CD14-positive monocyte (primary cell): ENCODE measurements around the gene NUP42. TPM values are rescaled to one million over a fixed set of nuclear protein-coding genes. Genes with fewer than 3 reads are reported as not detected.

ENCODE experiments used
- DNase-seq, 3 donors: peaks; one replicate each; pipeline ENCODE4 v3.0.0-alpha.2; 2011 to 2022
- H2AFZ ChIP-seq: 2 replicates; pipeline ENCODE4 v1.6.0; 2012; ENCODE audit warnings: mild to moderate bottlenecking, low read depth, low read length, inconsistent platforms; ENCODE audit not compliant: insufficient read depth, poor library complexity, severe bottlenecking
- H3K27ac ChIP-seq, 2 donors: 1 replicate in 1 of 2; 2 replicates in 1 of 2; pipeline ENCODE4 v1.5.1; 2012 to 2013; ENCODE audit warnings: low read length in 2 of 2, control low read depth in 1 of 2, inconsistent platforms in 1 of 2, low read depth in 1 of 2, mild to moderate bottlenecking in 1 of 2
- H3K27me3 ChIP-seq, 2 donors: one replicate each; pipeline versions ENCODE4 v1.6.0 to v1.6.1; 2011 to 2013; ENCODE audit warnings: low read length in 2 of 2; ENCODE audit not compliant: control insufficient read depth in 2 of 2, insufficient read depth in 2 of 2
- H3K36me3 ChIP-seq, 2 donors: replicated peaks in 1 of 2; 1 replicate in 1 of 2; 2 replicates in 1 of 2; pipeline versions ENCODE4 v1.5.1 to v1.6.1; 2012 to 2013; ENCODE audit warnings: low read length in 2 of 2, control low read depth in 1 of 2, inconsistent platforms in 1 of 2, mild to moderate bottlenecking in 1 of 2; ENCODE audit not compliant: insufficient read depth in 2 of 2, control insufficient read depth in 1 of 2
- H3K4me1 ChIP-seq, 2 donors: 1 replicate in 1 of 2; 2 replicates in 1 of 2; pipeline versions ENCODE4 v1.5.1 to v1.6.1; 2012 to 2013; ENCODE audit warnings: low read length in 2 of 2, control low read depth in 1 of 2, inconsistent platforms in 1 of 2, mild to moderate bottlenecking in 1 of 2, moderate library complexity in 1 of 2; ENCODE audit not compliant: insufficient read depth in 2 of 2, control insufficient read depth in 1 of 2
- H3K4me2 ChIP-seq: replicated peaks from 2 replicates; pipeline ENCODE3; 2012; ENCODE audit warnings: low read length, moderate library complexity, mild to moderate bottlenecking; ENCODE audit not compliant: poor library complexity, severe bottlenecking; ENCODE audit errors: extremely low read depth
- H3K4me3 ChIP-seq, 3 experiments: fragments of 200-600 bp in 1 of 3; sonication (generic) in 1 of 3; replicated peaks in 1 of 3; 1 replicate in 2 of 3; 2 replicates in 1 of 3; pipeline ENCODE4 v1.5.1; 2011 to 2013; ENCODE audit warnings: low read length in 3 of 3, mild to moderate bottlenecking in 3 of 3, control low read depth in 2 of 3, low read depth in 2 of 3, inconsistent platforms in 1 of 3, moderate library complexity in 1 of 3
- H3K79me2 ChIP-seq: 2 replicates; pipeline ENCODE4 v1.6.0; 2012; ENCODE audit warnings: mild to moderate bottlenecking, control low read depth, inconsistent platforms, low read length, moderate library complexity; ENCODE audit not compliant: insufficient read depth
- H3K9ac ChIP-seq: 2 replicates; pipeline ENCODE4 v1.6.0; 2017; ENCODE audit warnings: low read length, mild to moderate bottlenecking; ENCODE audit not compliant: insufficient read depth, poor library complexity, severe bottlenecking
- H3K9me3 ChIP-seq, 2 donors: replicated peaks in 1 of 2; 1 replicate in 1 of 2; 2 replicates in 1 of 2; pipeline versions ENCODE4 v1.5.1 to v1.6.1; 2012 to 2013; ENCODE audit warnings: low read length in 2 of 2, control low read depth in 1 of 2; ENCODE audit not compliant: control insufficient read depth in 1 of 2, insufficient read depth in 1 of 2
- H4K20me1 ChIP-seq: 2 replicates; pipeline ENCODE4 v1.6.0; 2012; ENCODE audit warnings: mild to moderate bottlenecking, low read length, control low read depth, moderate library complexity; ENCODE audit not compliant: insufficient read depth
- H3K27ac Mint-ChIP-seq, 7 donors: one replicate each; pipeline ENCODE4 v1.8.0; 2020; ENCODE audit warnings: mild to moderate bottlenecking in 7 of 7, mixed read lengths in 7 of 7, moderate library complexity in 6 of 7, inconsistent platforms in 2 of 7
- H3K27me3 Mint-ChIP-seq, 3 donors: one replicate each; pipeline ENCODE4 v1.8.0; 2021 to 2022; ENCODE audit warnings: low read depth in 3 of 3, mild to moderate bottlenecking in 3 of 3, mixed read lengths in 3 of 3, moderate library complexity in 3 of 3, inconsistent platforms in 1 of 3
- H3K36me3 Mint-ChIP-seq, 2 donors: one replicate each; pipeline ENCODE4 v1.8.0; 2020; ENCODE audit warnings: mixed read lengths in 2 of 2, inconsistent platforms in 1 of 2, mild to moderate bottlenecking in 1 of 2
- H3K4me1 Mint-ChIP-seq: one replicate; pipeline ENCODE4 v1.8.0; 2020; ENCODE audit warnings: mild to moderate bottlenecking, mixed read lengths
- H3K4me3 Mint-ChIP-seq, 2 donors: one replicate each; pipeline ENCODE4 v1.8.0; 2020; ENCODE audit warnings: mild to moderate bottlenecking in 2 of 2, mixed read lengths in 2 of 2, moderate library complexity in 1 of 2
- H3K9me3 Mint-ChIP-seq, 7 donors: one replicate each; pipeline ENCODE4 v1.8.0; 2020 to 2022; ENCODE audit warnings: mixed read lengths in 7 of 7, mild to moderate bottlenecking in 6 of 7, moderate library complexity in 6 of 7, inconsistent platforms in 2 of 7
- CTCF ChIP-seq: fragments of 200-600 bp; IDR thresholded peaks from one replicate; pipeline ENCODE4 v1.8.0; 2022; ENCODE audit warnings: antibody characterized with exemption, mild to moderate bottlenecking
- WGBS: methylation state at CpG from one replicate; pipeline ENCODE4 v1.1.5; 2013; ENCODE audit warnings: missing lambda C conversion rate; ENCODE audit not compliant: insufficient coverage; 5-methylcytosine and 5-hydroxymethylcytosine counted together
- intact Hi-C, 2 donors: fragments of 100-400 bp; cut with micrococcal nuclease; formaldehyde crosslinking; loops; one replicate each; pipeline versions ENCODE4 v1.15.0 to v1.15.1; 2023
- polyA plus RNA-seq, 3 donors: library from polyadenylated mRNA; depleted of rRNA in 1 of 3; unstranded in 2 of 3; stranded (reverse) in 1 of 3; fragments of 300-500 nt in 2 of 3; fragments of >200 nt in 1 of 3; fragmentation: Illumina TruSeq in 2 of 3; gene quantifications; 1 replicate in 2 of 3; 2 replicates in 1 of 3; pipeline ENCODE4 v1.2.3, GENCODE V29; 2012 to 2021

The NUP42 gene
- polyA plus RNA-seq, 3 donors: 26.3 to 54.6 (median 28.5) TPM

GRCh38 chr7:23242935-23243334 is 61.1 kb downstream of the NUP42 start:
- H3K36me3 ChIP-seq: no peaks in the 10 kb centered on the region
- no peaks in the 10 kb centered on the region for H4K20me1 ChIP-seq
- no peaks in the 10 kb centered on the region for H3K27me3 ChIP-seq
- Mint-ChIP-seq H3K36me3 (no peaks in the 10 kb centered on the region), H3K4me1 (peaks cover 24% of the 10 kb centered on the region), H3K27ac (peak overlapping the region in 5 of 7 donors; percentile 46 to 86 (median 72)), H3K9me3 (no peaks in the 10 kb centered on the region), H3K27me3 (peaks cover 2 to 6% (median 2%) of the 10 kb centered on the region in 3 donors), H3K4me3 (no peak overlapping the region)
- no peak for DNase-seq
- intact Hi-C loops: loop anchor here in 1 of 2 donors (5.0 to 10.0 kb wide), 2 partner anchors 36 to 58 kb away; partner anchors contain the start of gene NUP42
- H3K4me1 ChIP-seq: peaks cover 22 to 23% of the 10 kb centered on the region in 2 donors
- WGBS: 88% methylated on average over 2 of the region's 4 CpGs
- no peak for TF ChIP-seq CTCF
- H3K9ac ChIP-seq: no peak overlapping the region
- no peaks in the 10 kb centered on the region for H3K79me2 ChIP-seq
- H3K4me2 ChIP-seq: no peak overlapping the region
- no peaks in the 10 kb centered on the region for H3K9me3 ChIP-seq
- no peak overlapping the region for H3K4me3 ChIP-seq
- H2AFZ ChIP-seq: no peak overlapping the region
- H3K27ac ChIP-seq: no peak overlapping the region

- Histone ChIP-seq H4K20me1 (no peaks in the 10 kb centered on the region), H3K9ac (peak within 1 kb of the TSS; percentile 87), H3K79me2 (no peaks in the 10 kb centered on the region), H3K4me2 (peak within 1 kb of the TSS; percentile 86), H3K36me3 (no peaks in the 10 kb centered on the region), H3K4me1 (peaks cover 33 to 36% of the 10 kb centered on the region in 2 donors), H3K27ac (peak within 1 kb of the TSS; percentile 68 to 95), H3K4me3 (peak within 1 kb of the TSS; percentile 29 to 87 (median 57)), H2AFZ (peak within 1 kb of the TSS; percentile 97), H3K27me3 (no peaks in the 10 kb centered on the region), H3K9me3 (no peaks in the 10 kb centered on the region)
- Mint-ChIP-seq H3K36me3 (peaks cover 0 to 1% of the 10 kb centered on the region in 2 donors), H3K4me1 (peaks cover 36% of the 10 kb centered on the region), H3K27me3 (peaks cover 2 to 6% (median 2%) of the 10 kb centered on the region in 3 donors), H3K4me3 (peak within 1 kb of the TSS; percentile 82 to 89), H3K9me3 (peaks cover 0 to 4% (median under 1%) of the 10 kb centered on the region in 7 donors), H3K27ac (peak within 1 kb of the TSS; percentile 82 to 93 (median 90))
- peak; percentile 29 to 67 (median 50) for DNase-seq
- no peak for TF ChIP-seq CTCF
- intact Hi-C loops: loop anchor here (2.0 to 10.0 kb wide), 2 partner anchors 38 to 62 kb away; partner anchors contain the start of gene NUP42 (in 1 of the 2)
- 89% methylated on average over 4 of the region's 7 CpGs for WGBS
These were observed 64.7 kb downstream of the NUP42 start, which contains the start of gene GPNMB for GRCh38 chr7:23246555-23246954. TSS of gene GPNMB (plus strand) at chr7:23246775. CDS start at chr7:23246858, 83 bp downstream.
